ENCODE results near the gene FBXW8. TPM values are rescaled to one million over a fixed set of nuclear protein-coding genes. Genes with fewer than 3 reads are reported as not detected.
"Not testable (repeated sequence)": the region's sequence is repeated elsewhere in the genome, so short reads cannot be mapped to it uniquely, and the experiment has no call there.

Gene FBXW8
- total RNA-seq, 1 donor from 2014 or later = 6.3 TPM

DNA sequence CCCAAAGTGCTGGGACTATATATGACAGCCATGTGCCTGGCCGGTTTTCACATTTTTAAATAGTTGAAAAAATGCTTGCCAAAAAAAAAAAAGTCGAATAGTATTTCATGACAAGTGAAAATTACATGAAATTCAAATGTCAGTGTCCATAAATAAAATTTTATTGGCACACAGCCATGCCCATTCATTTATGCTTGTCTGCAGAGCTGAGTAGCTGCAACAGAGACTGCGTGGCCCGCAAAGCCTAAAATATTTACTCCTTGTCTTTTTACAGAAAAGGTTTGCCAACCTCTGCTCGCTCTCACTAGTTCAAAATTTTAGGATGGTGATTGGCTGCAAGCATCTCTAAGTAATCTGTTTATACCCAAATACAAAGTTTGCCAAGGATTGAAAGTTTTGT, 139.3 kb downstream of the FBXW8 start:
- intact Hi-C loops (cut with micrococcal nuclease) = no loop called here

DNA sequence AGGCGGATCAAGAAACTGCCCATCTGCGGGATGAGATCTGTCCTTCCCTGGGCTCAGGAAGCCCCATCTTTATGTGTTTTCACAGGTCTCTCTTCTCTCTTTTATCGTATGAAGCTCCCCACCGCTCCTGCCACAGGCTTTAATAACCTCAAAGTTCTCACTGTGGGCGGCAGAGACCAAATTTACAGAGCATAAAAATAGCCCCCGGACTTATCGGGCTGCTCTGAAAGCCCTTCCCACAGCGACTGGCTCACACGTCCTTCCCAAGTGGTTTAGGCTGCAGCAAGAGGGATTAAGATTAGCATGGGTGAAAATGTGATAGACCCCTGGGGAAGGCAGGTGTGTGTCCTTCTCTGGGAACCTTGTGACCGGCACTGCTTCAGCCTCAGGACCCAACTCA, 140.6 kb downstream of the FBXW8 start:
- intact Hi-C loops (cut with micrococcal nuclease) = no loop called here

DNA sequence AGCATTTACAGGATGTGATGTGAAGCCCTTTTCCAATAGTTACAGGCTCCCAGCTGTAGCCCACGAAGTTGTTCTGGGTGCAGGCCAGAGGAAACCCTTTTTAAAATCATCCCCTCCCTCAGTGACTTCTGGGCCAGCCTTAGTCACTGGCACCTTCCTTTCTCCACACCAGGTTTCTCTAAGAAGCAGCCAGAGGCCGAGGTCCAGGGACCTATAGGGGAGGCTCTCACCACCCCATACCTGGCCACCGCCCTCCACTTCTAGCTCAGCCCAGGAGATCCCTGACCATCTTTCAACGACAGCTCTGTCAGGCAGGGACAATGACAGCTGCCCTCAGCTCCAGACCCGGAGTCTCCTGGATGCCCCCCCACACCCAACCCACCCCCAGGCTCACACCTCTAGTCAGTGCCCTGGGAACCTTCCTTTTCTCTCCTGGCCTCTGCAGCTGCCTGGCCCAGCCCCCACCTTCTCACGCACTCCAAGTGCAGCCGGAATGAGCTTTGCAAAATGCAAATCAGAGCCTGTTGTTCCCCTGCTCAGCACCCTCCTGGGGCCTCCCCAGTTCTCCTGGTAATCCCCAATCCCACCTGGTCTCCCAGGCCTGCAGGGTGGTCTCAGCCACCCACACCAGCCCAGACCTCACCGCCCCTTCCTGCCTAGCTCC, 141.8 kb downstream of the FBXW8 start:
- intact Hi-C loops (cut with micrococcal nuclease) = no loop called here

DNA sequence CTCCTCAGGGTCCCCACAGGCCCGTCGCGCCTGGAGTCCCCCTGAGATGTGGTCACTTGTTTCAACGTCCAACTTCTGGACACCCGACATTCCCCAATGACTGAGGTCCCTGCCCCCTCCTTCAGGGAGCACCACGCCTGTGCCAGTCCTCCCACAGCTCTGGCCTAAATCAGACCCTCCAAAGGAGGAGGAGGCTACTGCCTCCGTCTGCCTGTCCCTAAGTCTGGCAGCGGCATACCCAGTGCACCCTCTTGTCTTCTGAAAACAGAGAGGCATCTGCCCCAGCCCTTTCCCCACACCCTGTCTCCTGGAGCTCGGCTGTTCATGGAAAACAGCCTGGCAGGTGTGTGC, 142.3 kb downstream of the FBXW8 start:
- intact Hi-C loops (cut with micrococcal nuclease) = no loop called here

DNA sequence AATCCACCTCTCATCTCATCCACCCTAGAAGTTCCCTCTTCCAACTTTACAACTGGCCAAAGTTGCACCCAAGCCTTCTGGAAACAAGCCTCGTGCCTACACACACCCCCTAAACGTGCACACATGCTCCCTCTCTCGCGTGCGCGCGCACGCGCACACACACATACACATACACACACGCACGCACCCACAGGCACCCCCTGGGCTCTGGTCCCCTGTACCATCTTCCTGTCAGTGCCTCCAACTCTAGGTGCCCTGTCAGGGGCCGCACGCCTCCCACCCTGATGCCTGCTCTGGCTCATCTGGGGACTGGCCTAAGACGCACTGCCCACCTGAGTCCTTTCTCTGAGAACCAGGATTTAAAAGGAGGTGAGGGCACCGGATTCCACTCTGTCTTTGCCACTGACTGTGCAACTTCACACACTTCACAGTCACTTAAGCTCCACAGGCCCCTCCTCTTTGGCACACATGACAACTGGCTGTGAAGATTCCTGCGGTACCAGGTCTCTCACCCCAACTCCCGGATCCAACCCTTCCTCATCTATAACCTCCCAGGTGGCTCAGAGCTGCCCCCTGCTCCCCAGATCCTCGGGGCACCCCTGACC, 142.9 kb downstream of the FBXW8 start:
- intact Hi-C loops (cut with micrococcal nuclease) = no loop called here

DNA sequence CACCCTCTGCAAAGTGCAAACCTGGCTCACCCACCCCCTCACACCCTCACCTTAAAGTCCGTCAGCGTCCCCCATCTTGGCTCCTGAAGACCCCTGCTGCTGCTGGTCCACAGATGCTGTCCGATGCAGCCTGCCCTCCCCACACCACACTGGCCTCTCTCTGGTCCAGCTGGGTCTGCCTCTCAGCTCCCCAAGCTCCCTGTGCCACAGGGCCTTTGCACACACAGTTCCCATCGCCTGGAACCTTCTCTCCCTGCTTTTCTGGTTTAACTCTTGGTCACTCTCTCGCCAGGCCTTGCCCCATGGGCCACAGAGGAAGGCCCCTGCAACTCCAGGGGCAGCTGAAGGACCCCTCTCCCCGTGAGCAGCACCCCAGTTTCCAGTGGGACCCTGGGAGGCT, 143.5 kb downstream of the FBXW8 start:
- intact Hi-C loops (cut with micrococcal nuclease) = no loop called here

DNA sequence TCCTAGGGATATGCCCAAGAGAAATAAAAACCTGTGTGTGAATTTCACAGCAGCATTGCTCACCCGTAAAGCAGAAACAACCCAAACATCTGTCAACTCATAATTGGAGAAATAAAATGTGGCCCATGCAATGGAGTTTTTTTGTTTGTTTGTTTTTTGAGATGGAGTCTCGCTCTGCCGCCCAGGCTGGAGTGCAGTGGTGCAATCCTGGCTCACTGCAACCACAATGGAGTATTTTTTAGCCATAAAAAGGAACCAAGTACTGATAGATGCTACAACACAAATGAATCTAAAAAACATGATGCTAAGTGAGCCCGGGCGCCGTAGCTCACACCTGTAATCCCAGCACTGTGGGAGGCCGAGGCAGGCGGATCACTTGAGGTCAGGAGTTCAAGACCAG, 146.9 kb downstream of the FBXW8 start:
- intact Hi-C loops (cut with micrococcal nuclease) = not testable (repeated sequence)

DNA sequence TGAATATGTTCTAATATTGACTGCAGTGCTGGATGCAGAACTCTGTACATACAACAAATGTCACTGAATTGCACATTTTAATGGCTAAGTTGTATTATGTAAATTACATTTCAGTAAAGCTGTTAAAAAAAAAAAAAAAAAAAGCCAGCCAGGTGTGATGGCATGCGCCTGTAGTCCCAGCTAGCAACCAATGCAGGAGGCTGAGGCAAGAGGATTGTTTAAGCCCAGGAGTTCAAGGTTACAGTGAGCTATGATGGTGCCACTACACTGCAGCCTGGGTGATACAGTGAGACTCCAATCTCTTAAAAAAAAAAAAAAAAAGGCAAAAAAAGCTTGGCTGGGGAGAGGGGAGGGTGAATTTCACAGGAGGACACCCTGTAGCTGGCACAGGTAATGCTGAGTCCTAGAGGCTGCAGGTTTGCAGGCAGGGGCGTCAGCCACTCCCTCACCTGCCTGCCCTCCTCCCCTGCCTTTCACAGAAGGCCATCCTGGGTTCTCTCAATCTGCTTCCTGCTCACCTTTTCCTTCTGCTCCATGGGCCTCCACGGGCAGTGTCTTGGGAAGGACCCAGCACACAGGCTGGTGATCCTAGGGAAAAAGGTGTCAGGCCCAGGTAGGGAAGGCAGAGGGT, 147.8 kb downstream of the FBXW8 start:
- intact Hi-C loops (cut with micrococcal nuclease) = no loop called here

DNA sequence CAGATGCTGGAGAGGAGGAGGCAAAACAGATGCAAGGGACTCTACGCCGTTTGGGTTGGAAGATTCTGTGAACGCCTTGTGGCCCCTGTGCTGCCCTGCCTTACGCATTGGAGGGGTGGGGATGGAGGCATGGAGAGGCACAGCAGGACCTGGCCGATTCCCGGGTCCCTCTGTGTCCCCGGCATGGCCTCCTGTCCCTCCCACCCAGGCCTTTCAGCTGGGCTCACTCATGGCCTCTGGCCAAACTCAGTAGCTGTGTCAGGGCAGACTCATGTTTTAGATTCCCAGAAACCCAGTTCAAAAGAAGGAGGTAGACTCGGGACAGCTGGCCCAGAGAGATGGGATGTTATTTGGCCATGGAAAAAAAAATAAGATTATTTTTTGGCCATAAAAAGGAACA, 148.4 kb downstream of the FBXW8 start:
- intact Hi-C loops (cut with micrococcal nuclease) = no loop called here

DNA sequence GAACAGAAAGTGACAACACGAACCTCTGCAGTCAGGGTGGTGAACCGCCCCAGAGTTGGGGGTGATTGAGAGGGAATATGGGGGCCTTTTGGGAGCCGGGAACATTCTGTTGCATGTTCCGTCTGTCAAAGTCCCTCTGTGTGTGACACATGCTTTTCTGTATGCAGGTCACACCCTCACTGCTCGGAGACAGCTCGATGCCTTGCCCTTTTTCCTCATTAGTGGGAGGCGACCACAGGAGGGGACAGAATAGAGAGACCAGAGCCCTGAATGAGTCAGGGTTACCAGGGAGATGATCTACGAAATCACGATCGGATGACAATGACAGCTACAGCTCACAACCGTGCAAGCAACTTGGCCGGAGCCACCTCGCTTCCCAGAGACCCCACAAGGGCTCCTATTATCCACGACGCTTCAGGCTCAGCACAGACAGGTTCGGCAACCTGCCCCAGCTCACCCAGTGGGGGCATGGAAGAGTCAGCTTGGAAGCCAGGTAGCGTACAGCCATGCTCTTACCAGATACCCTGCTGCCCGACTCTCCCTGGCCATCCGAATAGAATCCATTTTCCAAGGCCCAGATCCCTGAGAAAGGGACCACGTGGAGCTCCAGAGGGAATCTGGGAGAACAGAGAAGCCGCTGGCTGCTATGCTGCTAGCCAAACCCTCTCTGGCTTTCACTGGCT, 149.6 kb downstream of the FBXW8 start:
- intact Hi-C loops (cut with micrococcal nuclease) = no loop called here

DNA sequence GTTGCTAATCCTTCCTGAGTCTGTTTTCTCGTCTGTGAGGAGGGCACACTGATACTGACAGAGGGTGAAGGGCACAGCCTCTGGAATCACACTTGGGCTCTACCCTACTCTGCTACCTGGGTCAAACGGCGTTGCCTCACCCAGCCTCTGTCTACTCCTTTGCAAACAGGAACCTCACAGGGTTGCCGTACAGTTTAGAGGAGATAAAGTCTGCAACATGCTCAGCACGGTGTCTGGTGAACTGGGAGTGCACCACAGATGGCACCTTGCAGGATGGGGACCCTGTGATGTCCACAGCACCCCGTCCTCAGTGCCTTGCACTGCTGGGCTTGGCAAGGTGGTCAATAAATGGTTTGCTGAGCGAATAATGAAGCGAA, 150.2 kb downstream of the FBXW8 start:
- intact Hi-C loops (cut with micrococcal nuclease) = no loop called here

DNA sequence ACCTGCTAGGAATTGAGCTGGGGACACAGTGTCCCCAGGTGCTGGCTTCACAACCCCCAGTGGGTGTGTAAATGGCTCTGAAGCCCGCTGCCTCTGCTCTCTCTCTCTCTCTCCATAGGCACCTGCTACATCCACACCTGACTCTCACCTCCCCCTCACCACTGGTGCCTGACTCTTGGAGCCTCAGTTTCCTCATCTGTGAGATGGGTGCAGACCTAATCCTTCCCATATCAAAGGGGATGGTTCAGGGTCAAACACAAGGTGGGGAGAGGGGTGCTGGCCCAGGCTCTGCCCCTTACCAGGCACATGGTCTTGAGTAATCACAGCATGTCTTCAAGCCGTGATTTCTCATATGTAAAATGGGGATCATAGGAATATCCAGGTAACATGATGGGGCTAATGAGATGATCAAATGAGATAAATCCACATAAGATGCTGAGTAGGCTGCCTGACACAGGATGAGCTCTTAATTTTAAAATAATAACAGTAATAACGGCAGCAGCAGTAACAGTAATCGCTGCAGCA, 150.9 kb downstream of the FBXW8 start:
- intact Hi-C loops (cut with micrococcal nuclease) = loop anchor here (2.0 kb wide), 1 partner anchor 37 kb away; the partner anchor contains the start of gene TESC

DNA sequence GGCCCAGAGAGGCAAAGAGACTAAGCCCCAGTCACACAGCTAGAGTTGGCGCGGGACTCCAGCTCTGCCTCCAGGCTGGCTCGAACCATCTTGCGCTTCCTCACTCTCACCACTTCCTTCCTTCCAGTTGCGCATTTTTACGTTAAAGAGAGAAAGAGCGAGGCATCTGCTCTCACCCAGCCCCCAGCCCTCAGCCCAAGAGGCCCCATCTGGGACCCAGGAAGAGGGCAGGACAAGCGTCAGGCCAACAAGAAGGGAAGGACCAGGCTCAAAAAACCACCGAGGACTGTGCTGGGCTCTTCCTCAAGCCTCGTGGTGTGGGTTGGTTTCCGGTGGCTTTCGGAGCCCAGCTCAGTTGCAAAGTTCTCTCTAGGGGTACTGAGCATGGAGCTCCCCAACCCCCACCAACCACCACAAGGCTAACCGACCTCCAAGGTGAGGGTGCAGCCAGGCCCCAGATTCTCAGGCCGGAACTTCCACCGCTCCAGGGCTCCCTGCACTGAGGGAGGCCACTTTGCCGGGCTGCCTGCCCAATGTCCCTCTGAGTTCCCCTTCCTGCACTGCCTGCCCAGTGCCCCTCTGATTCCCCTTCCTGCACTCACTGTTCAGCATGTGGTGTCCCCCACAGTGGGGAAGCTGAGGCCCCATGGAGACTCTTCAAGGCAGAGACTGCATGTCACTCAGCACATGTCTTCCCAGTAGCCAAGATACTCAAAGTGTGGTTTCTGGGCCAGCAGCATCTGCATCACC, 152.6 kb downstream of the FBXW8 start:
- intact Hi-C loops (cut with micrococcal nuclease) = loop anchor here (2.0 kb wide), 1 partner anchor 35 kb away; the partner anchor contains the start of gene TESC

DNA sequence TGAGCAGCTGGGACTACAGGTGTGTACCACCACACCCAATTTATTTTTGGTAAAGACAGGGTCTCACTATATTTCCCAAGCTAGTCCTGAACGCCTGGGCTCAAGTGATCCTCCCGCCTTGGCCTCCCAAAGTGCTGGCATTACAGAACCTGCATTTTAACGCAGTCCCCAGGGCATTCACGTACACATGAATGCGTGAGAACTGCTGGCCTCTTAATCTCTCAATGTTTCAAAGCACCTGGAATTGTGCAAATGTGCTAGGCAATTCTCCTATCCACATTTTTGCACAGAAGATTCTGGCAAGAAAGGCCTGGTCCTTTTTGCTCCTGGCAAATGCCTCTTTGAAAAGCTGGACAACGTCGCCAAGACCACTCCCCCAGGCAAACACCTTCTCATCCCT, 153.3 kb downstream of the FBXW8 start:
- intact Hi-C loops (cut with micrococcal nuclease) = no loop called here

DNA sequence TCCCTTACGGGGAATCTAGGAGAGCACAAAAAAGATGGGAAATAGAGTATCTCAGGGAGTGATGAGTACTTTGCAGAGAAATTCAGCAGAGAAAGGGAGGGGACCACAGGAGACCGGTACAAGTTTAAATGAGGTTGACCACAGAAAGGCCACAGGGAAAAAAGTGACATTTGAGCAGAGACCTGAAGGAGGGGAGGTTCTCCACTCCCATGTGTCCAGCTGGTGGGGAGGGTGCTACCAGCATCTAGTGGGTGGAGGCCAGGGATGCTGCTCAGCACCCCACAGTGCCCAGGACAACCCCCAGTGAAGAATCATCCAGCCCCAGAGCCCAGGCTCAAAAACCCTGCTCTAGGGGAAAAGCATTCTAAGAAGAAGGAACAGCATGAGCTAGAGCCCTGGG, 153.8 kb downstream of the FBXW8 start:
- intact Hi-C loops (cut with micrococcal nuclease) = no loop called here

DNA sequence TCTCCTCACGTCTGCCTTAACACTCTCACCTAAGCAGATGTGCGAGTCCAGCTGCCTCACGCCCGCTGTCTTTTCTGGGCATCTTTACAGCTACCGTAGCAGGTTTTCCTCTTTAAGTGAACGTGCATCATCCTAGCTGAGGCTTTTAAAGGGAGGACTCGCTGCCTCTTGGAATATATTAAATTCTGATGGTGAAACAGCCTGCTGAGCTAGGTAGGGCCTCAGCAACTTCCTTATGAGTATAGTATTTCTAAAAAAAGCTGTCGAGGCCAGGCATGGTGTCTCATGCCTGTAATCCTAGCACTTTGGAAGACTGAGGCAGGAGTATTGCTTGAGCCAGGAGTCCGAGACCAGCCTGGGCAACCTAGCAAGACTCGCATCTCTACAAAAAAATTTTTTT, 156.3 kb downstream of the FBXW8 start:
- intact Hi-C loops (cut with micrococcal nuclease) = no loop called here

DNA sequence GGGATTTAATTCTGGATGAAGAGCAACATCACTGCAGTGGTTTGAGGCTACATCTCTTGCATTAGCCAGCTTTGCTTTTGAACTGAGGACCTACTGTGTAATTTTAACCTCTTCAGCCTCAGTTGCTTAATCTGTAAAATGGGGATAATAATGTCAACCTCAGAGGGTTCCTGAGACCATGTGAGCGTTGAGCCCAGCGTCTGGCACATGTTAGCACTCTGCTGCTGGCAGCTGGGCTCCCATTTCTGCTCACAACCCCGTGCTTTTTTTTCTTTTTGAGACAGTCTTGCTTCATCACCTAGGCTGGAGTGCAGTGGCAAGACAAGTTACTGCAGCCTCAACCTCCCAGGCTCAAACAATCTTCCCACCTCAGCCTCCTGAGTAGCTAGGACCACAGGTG, 156.9 kb downstream of the FBXW8 start:
- intact Hi-C loops (cut with micrococcal nuclease) = no loop called here

DNA sequence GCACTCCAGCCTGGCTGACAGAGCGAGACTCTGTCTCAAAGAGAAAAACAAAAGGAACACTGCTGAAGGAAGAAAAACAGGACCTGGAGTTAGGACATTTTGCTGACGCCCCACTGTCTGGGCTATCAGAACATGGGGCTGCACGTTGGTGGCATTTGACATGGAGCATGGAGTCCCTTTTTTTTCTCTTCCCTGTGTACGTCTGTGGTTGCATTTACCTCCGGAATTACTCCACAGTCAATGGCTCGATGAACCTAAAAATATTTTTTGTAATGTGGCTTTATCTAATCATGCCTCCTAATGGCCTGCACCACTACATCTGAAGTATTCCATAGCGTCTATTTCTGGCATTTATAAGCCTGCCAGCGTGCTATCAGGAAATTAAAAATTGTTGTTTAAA, 157.7 kb downstream of the FBXW8 start:
- intact Hi-C loops (cut with micrococcal nuclease) = no loop called here

DNA sequence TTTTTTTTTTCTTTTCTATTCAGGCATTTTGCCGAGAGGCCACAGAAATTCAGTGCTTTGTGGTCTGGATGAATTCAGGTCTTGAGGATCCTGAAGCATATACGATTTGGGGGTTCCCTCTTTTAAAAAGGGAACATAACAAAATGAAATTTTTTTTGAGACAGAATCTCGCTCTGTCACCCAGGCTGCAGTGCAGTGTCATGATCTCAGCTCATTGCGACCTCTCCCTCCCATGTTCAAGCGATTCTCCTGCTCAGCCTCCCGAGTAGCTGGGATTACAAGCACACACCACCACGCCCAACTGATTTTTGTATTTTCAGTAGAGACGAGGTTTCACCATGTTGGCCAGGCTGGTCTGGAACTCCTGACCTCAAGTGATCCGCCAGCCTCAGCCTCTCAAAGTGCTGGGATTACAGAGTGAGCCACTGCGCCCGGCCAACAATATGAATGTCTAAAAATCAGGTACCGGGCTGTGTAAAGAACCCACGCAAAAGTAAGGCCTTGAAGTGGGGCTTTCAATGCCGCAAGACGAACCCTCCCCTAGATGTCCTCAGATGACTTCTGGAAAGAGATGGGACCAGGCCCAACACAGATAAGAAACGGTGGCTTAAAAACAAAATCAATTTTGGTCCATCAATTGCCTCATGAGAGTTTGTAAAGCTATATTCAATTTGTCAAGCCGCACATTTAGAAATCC, 158.5 kb downstream of the FBXW8 start:
- intact Hi-C loops (cut with micrococcal nuclease) = no loop called here

DNA sequence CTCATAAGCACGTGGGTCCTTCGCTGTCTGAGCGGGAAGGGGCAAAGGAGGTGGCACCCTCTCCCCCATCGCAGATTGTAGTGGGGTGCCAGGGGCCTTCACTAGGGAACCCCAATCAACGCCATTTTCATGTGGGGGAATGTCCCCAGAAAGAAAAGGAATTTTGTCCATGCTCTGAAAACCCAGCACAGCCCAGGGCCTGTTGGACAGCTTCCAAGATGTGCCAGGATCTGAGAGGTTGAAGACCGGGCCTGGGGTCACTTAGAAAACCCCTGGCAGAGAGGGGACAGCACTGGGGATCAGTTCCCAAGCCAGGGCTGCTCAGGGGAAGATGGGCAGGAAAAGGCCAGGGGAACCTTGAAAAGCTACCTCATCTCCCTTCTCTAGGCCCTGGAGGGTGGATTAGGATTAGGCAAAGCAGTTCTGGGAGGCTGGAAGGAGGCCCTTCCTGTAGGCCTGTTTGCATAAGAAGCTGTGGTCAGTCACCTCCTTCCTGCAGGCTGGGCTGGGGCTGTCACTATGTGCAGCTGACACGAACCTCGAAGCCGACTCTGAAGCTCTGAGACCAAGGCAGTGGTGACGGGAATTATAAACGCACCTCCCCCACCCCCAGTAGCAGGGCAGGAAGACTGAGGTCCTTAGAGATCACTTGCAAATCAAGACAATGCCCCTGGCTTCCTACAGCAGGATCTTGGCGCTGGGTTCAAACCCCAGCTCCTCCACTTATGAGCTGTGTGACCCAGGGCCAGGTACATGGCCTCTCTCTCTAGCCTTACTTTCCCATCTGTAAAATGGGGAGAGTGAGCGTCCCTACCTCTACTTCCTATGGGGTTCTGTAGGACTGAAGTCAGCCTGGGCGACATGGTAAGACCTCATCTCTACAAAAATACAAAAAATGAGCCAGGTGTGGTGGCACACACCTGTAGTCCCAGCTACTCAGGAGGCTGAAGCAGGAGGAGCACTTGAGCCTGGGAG, 159.5 kb downstream of the FBXW8 start:
- intact Hi-C loops (cut with micrococcal nuclease) = no loop called here

Data from T-helper 2 cell treated with Interferon-gamma antibody and Interleukin-4, amounts not matched to agents 100 ng/mL and 5 ng/mL, for 36 hours (primary cell).